SK-N-SH (cell line): Measurements from ENCODE around the gene PNPLA2. TPM values are rescaled to one million over a fixed set of nuclear protein-coding genes. Genes with fewer than 3 reads are reported as not detected.
A peak's percentile ranks its signal among the peaks of the same experiment; 100 is the strongest.

ENCODE experiments used
- CTCF ChIA-PET: fragments of 300-600, 350-600 bp; formaldehyde crosslinking; extraction: SDS; loops from one replicate; lab custom pipeline; 2021; lab: Yijun Ruan, JAX
- POLR2A ChIA-PET: fragments of 350-600 bp; sonication (Branson Sonifier 250); formaldehyde crosslinking; extraction: SDS; loops from one replicate; lab custom pipeline; 2020; ENCODE audit warnings: antibody characterized with exemption, inconsistent platforms; lab: Yijun Ruan, JAX
- DNase-seq: peaks from one replicate; pipeline ENCODE4 v3.0.0; 2012
- H2AFZ ChIP-seq: fragments of 200-600 bp; sonication (generic); 2 replicates; pipeline ENCODE4 v1.8.1; 2016; ENCODE audit warnings: antibody characterized with exemption, mild to moderate bottlenecking, low read depth
- H3F3A ChIP-seq: fragments of 200-600 bp; sonication (generic); replicated peaks from 2 replicates; pipeline ENCODE3; 2016; ENCODE audit warnings: antibody characterized with exemption, mild to moderate bottlenecking; ENCODE audit not compliant: insufficient read depth
- H3K27ac ChIP-seq, 2 experiments: fragments of 200-500 bp in 1 of 2; fragments of 200-600 bp in 1 of 2; sonication (Bioruptor generic) in 1 of 2; sonication (generic), shearing (Covaris generic) in 1 of 2; 2 replicates each; pipeline versions ENCODE4 v1.5.1 to v1.6.1; 2014 to 2016; ENCODE audit warnings: low read depth in 2 of 2, inconsistent platforms in 1 of 2, low read length in 1 of 2, mild to moderate bottlenecking in 1 of 2, mixed read lengths in 1 of 2
- H3K27me3 ChIP-seq: fragments of 200-600 bp; sonication (generic), shearing (Covaris generic); 2 replicates; pipeline ENCODE4 v1.6.1; 2016; ENCODE audit warnings: mixed run types; ENCODE audit not compliant: insufficient read depth
- H3K36me3 ChIP-seq, 2 experiments: fragments of 200-500 bp in 1 of 2; fragments of 200-600 bp in 1 of 2; sonication (Bioruptor generic) in 1 of 2; sonication (generic) in 1 of 2; replicated peaks in 1 of 2; 2 replicates each; pipeline versions ENCODE3 to v1.5.1; 2014 to 2016; ENCODE audit warnings: low read length in 1 of 2, mild to moderate bottlenecking in 1 of 2; ENCODE audit not compliant: insufficient read depth in 2 of 2, control insufficient read depth in 1 of 2
- H3K4me1 ChIP-seq, 2 experiments: fragments of 200-500 bp in 1 of 2; fragments of 200-600 bp in 1 of 2; sonication (Bioruptor generic) in 1 of 2; sonication (generic), shearing (Covaris generic) in 1 of 2; 2 replicates each; pipeline versions ENCODE4 v1.5.1 to v1.6.1; 2014 to 2016; ENCODE audit warnings: low read depth in 1 of 2, low read length in 1 of 2, mixed run types in 1 of 2; ENCODE audit not compliant: insufficient read depth in 2 of 2, control insufficient read depth in 1 of 2
- H3K4me2 ChIP-seq: fragments of 200-600 bp; sonication (generic), shearing (Covaris generic); 2 replicates; pipeline ENCODE4 v1.6.1; 2017; ENCODE audit warnings: mixed run types
- H3K4me3 ChIP-seq, 2 experiments: fragments of 200-500 bp in 1 of 2; fragments of 200-600 bp in 1 of 2; sonication (Bioruptor generic) in 1 of 2; sonication (generic), shearing (Covaris generic) in 1 of 2; 2 replicates each; pipeline versions ENCODE4 v1.5.1 to v1.8.1; 2014 to 2016; ENCODE audit warnings: low read depth in 2 of 2, inconsistent platforms in 1 of 2, low read length in 1 of 2, mild to moderate bottlenecking in 1 of 2, mixed read lengths in 1 of 2, moderate library complexity in 1 of 2
- H3K79me2 ChIP-seq: fragments of 200-600 bp; sonication (generic); 2 replicates; pipeline ENCODE4 v1.8.1; 2017; ENCODE audit warnings: mild to moderate bottlenecking; ENCODE audit not compliant: insufficient read depth
- H3K9ac ChIP-seq: fragments of 200-600 bp; sonication (generic); 2 replicates; pipeline ENCODE4 v1.6.1; 2017; ENCODE audit warnings: mixed run types
- H3K9me2 ChIP-seq: fragments of 200-600 bp; sonication (generic); 2 replicates; pipeline ENCODE4 v1.6.1; 2017; ENCODE audit warnings: mixed run types
- H3K9me3 ChIP-seq: fragments of 200-600 bp; sonication (generic); 2 replicates; pipeline ENCODE4 v1.6.1; 2017; ENCODE audit warnings: mixed run types, mild to moderate bottlenecking, moderate library complexity
- H4K20me1 ChIP-seq: fragments of 200-600 bp; sonication (generic); 2 replicates; pipeline ENCODE4 v1.6.1; 2017; ENCODE audit warnings: mild to moderate bottlenecking, mixed run types; ENCODE audit not compliant: insufficient read depth
- CTCF ChIP-seq: fragments of 200-600 bp; sonication (generic); IDR thresholded peaks from 2 replicates; pipeline ENCODE4 v1.6.1; 2017; ENCODE audit warnings: antibody characterized with exemption, mild to moderate bottlenecking, moderate library complexity
- ELF1 ChIP-seq: IDR thresholded peaks from 2 replicates; pipeline ENCODE4 v1.4.0; 2012
- EP300 ChIP-seq, 2 experiments: IDR thresholded peaks; 2 replicates each; pipeline versions ENCODE4 v1.4.0 to v1.6.1; 2012; ENCODE audit warnings: borderline replicate concordance in 1 of 2, low read depth in 1 of 2, low read length in 1 of 2
- IRF3 ChIP-seq: fragments of 150-350 bp; IDR thresholded peaks from 2 replicates; pipeline ENCODE4 v1.6.1; 2016; ENCODE audit warnings: mild to moderate bottlenecking, low read depth, low read length
- RFX5 ChIP-seq: IDR thresholded peaks from 2 replicates; pipeline ENCODE4 v1.6.1; 2012; ENCODE audit warnings: mild to moderate bottlenecking, improper control_type of control experiment, low read length
- WGBS: methylation state at CpG from one replicate; pipeline ENCODE4 v1.1.6; 2017; ENCODE audit warnings: low lambda C conversion rate; 5-methylcytosine and 5-hydroxymethylcytosine counted together
- polyA plus RNA-seq, 3 experiments: library from polyadenylated mRNA; depleted of rRNA; stranded (reverse); fragments of >200 nt; gene quantifications; 2 replicates each; pipeline ENCODE4 v1.2.3, GENCODE V29; 2012

PNPLA2 gene
- polyA plus RNA-seq, 1 of the 3 experiments (the other 2 are of a cell fraction), result 60.3 TPM

DNA sequence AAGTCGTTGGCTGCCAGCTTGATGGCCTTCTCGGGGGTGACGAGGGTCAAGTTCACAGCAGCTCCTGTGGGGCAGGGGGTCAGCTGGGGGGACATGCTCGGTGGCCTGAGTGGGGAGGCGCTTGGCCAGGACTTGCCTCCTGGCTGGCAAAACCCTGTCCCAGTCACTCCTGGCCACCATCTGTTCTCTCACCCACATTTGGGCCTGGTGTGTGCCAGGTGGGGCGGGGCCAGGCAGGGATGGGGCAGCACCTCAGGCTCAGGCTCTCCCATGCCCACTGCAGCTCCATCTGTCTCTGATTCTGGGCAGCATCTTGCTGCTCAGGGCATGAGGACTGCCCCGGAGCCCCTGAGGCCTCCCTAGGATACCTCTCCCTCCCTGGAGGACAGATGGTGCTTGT is 25.2 kb upstream of the PNPLA2 start:
- H3K4me3 ChIP-seq, result no peak overlapping the region
- no peaks in the 10 kb centered on the region for H3K27me3 ChIP-seq
- H3K4me1 ChIP-seq, result peaks cover 8 to 50% of the 10 kb centered on the region in 2 experiments; a peak in 2 of 4 replicates
- H3K9me2 ChIP-seq, result no peaks in the 10 kb centered on the region
- H3K79me2 ChIP-seq, result peaks cover 20% of the 10 kb centered on the region
- no peak overlapping the region; a peak in 1 of 4 replicates for H3K27ac ChIP-seq
- TF ChIP-seq RFX5 (no peak), ELF1 (no peak), CTCF (no peak)
- no peaks in the 10 kb centered on the region for H3K9me3 ChIP-seq
- CTCF ChIA-PET, result interaction anchor here (1.6 to 6.3 kb wide), 2 partner anchors 10 to 55 kb away, joined by 7 to 43 read pairs; no protein-coding TSS in a partner anchor
- DNase-seq, result no peak
- POLR2A ChIA-PET, result interaction anchor here (0.9 to 2.5 kb wide), 3 partner anchors 10 to 17 kb away, joined by 3 to 8 read pairs (median 3); partner anchors contain the start of genes GATD1 and RPLP2
- peaks cover 0 to 30% of the 10 kb centered on the region in 2 experiments for H3K36me3 ChIP-seq
- H4K20me1 ChIP-seq, result no peaks in the 10 kb centered on the region
- H3K4me2 ChIP-seq, result no peak overlapping the region
- peaks cover 18% of the 10 kb centered on the region for H3F3A ChIP-seq
- no peak overlapping the region for H2AFZ ChIP-seq
- WGBS, result 90% methylated on average over 6 of the region's 7 CpGs
- no peak overlapping the region for H3K9ac ChIP-seq

DNA sequence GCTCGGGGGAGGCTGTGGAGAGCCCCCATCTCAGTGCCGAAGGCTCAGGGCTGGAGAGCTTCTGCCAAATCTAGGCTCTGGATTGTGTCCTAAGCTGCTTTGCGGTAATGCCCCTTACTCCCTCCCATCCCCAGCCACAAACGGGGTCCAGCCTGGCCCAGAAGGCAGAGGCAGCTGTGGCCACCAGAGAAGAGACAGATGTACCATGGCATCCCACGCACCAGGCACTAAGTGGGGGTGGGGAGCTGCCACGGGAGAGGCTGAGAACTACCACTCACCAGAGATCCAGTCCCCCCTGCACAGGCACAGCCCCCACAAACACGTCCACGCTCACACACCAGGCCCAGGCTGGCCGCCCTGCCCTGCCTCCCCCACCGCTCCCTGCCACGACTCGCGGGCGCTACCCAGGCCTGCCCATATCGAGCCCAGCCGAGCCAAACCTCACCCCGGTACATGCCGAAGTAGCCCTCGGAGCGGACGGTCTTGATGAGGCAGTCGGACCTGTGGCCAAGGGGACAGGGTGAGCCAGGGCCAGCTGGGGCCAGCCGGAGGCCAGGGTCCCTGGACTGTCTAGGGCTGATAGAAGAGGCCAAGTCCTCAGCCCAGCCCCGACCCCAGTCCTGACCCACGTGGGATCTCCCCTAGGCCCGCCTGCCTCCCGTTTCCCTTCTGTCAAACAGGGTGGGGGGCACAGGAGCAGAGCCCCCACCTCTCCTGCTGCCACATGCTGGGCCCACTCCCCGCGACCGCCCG is 24.5 kb upstream of the PNPLA2 start:
- 92% methylated on average over 23 of the region's 31 CpGs for WGBS
- Histone ChIP-seq H3K36me3 (peaks cover 0 to 30% of the 10 kb centered on the region in 2 experiments), H3K9me3 (no peaks in the 10 kb centered on the region), H3K4me2 (no peak overlapping the region), H3K79me2 (peaks cover 20% of the 10 kb centered on the region), H3K27ac (no peak overlapping the region; a peak in 1 of 4 replicates), H3K9ac (no peak overlapping the region), H2AFZ (no peak overlapping the region), H3K9me2 (no peaks in the 10 kb centered on the region), H4K20me1 (no peaks in the 10 kb centered on the region), H3K4me1 (peaks cover 8 to 45% of the 10 kb centered on the region in 2 experiments; a peak in 2 of 4 replicates), H3F3A (peaks cover 18% of the 10 kb centered on the region), H3K27me3 (no peaks in the 10 kb centered on the region), H3K4me3 (no peak overlapping the region)
- ChIA-PET CTCF (interaction anchor here (0.8 to 6.3 kb wide), 3 partner anchors 10 to 156 kb away, joined by 3 to 43 read pairs (median 7); no protein-coding TSS in a partner anchor), POLR2A (interaction anchor here (0.9 to 2.5 kb wide), 3 partner anchors 10 to 17 kb away, joined by 3 to 8 read pairs (median 3); partner anchors contain the start of genes GATD1 and RPLP2)
- TF ChIP-seq EP300 (IDR thresholded peaks at IDR 0.05; ENCODE audit: borderline replicate concordance in 1 of 2, low read depth in 1 of 2, low read length in 1 of 2), result 0 out of 4 replicates have a peak, but pooled peaks of 1 of the 2 experiments have one; percentile 10
- no peak for TF ChIP-seq IRF3
- no peak for DNase-seq
